Fibroblast of villous mesenchyme (primary cell): ENCODE measurements around the gene PTPRM. TPM values are rescaled to one million over a fixed set of nuclear protein-coding genes. Genes with fewer than 3 reads are reported as not detected.

Experiments
- DNase-seq: peaks from one replicate; pipeline ENCODE4 v3.0.0-alpha.2; 2010; ENCODE audit warnings: low read depth
- H3K4me3 ChIP-seq: 2 replicates; pipeline ENCODE4 v1.5.1; 2011; ENCODE audit warnings: low read depth, mild to moderate bottlenecking, low read length
- total RNA-seq: library from RNA; depleted of rRNA; stranded (reverse); fragments of >200 nt; gene quantifications from 2 replicates; pipeline ENCODE4 v1.2.3, GENCODE V29; 2012
- TF ChIP-seq, protein P1 (sequence below): IDR thresholded peaks from 2 replicates; pipeline ENCODE4 v1.5.1; 2012; ENCODE audit warnings: low read depth, mild to moderate bottlenecking, low read length; ENCODE audit not compliant: insufficient read depth

Gene PTPRM
- total RNA-seq, 1 donor = 56.1 TPM

DNA sequence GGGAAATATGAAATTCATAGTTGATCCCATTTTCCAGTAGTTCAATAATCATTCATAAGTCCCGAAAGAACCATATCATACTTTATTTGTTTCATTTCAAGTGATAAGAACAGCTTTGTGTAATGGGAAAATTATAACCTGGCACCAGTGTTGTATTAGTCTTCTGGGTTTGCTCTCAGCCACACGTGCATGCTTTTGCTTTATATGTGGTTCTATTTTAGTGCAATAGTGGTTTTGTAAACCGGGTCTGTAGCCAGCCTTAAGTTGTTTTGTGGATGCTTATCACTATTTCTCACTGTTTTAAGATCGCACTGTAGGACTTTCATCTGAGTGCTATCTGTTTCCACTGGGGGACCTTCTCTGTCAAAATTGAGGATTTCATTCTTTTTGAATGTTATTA is 203.8 kb downstream of the PTPRM start:
- H3K4me3 ChIP-seq = no peak overlapping the region
- TF ChIP-seq, protein P1, sequence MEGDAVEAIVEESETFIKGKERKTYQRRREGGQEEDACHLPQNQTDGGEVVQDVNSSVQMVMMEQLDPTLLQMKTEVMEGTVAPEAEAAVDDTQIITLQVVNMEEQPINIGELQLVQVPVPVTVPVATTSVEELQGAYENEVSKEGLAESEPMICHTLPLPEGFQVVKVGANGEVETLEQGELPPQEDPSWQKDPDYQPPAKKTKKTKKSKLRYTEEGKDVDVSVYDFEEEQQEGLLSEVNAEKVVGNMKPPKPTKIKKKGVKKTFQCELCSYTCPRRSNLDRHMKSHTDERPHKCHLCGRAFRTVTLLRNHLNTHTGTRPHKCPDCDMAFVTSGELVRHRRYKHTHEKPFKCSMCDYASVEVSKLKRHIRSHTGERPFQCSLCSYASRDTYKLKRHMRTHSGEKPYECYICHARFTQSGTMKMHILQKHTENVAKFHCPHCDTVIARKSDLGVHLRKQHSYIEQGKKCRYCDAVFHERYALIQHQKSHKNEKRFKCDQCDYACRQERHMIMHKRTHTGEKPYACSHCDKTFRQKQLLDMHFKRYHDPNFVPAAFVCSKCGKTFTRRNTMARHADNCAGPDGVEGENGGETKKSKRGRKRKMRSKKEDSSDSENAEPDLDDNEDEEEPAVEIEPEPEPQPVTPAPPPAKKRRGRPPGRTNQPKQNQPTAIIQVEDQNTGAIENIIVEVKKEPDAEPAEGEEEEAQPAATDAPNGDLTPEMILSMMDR = no peak
- DNase-seq = no peak

DNA sequence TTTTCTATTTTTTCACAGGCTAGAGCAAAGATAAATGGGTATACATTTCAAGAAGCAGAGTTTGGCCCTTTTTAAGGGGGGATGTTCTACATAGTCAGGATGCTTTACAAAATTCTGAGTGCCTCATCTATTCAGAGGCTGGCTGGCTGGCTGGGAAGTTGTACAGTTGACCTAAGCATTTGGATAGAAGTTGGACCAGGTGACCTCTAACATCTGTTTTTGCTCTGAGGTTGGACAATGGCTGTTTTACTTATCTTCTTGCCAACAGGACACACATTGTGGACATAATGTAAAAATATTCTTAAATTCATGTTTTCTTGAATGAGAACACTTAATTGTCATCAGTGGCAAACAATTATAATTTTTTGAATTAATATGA is 205.4 kb downstream of the PTPRM start:
- H3K4me3 ChIP-seq = no peak overlapping the region
- TF ChIP-seq, protein P1 = no peak
- no peak for DNase-seq

DNA sequence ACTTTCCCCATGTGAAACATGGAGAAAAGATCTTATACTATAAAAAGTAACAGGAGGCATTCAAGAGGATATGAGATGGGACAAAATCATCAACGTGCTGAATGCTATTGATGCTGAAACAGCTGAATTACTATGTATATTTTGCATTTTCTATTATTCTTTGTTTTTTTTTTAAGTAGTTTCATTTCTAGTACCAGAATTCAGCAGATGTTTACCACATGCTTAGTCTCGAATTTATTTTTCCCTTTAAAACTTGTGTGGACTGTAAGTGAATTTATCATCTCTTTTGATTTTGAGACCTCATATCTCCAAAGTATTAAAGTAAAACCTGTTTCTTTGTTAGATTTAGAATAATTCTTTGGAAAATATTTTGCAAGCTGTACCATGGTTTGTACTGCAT is 205.8 kb downstream of the PTPRM start:
- DNase-seq = no peak
- TF ChIP-seq, protein P1 = no peak
- H3K4me3 ChIP-seq = no peak overlapping the region

DNA sequence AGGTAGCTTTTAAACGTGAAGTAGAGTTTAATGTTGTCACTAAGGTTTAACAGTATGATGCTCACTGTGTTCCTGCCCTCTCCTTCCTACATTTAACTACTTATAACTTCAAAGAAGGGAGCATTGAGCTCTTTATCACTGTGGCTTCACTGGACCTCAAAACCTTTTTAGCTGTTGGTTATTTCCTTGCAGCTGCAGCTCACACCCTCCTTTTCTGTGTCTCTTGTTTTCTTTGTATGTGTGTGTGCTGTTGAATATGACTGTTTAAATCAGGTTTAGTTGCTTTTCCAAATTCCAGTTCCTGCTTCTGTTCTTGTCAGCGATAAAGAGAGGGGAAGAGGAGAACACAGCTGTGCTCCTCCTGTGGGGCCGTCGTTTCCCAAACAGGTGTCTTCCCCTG is 208.0 kb downstream of the PTPRM start:
- TF ChIP-seq, protein P1 = no peak
- H3K4me3 ChIP-seq = no peak overlapping the region

DNA sequence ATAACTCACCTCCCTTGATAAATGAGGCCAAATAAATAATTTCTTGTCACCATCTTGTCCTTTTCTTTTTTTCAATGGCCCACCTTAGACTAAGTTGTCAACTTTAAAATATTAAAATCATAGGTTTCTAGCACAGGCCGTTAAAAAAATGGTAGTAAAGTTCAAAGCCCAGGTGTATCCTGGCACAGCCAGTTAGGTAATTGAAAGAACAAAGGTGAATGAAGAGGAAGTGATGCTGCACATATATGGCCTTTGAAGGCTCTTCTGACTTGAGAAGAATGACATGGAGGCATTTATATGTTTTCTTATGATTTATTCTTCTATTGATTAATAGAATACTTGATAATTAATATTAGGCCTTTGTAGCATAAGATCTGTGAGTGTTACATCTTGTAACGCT is 208.7 kb downstream of the PTPRM start:
- no peak for DNase-seq
- TF ChIP-seq, protein P1 = no peak

More for the DNA sequence above, 208.0 kb downstream of the PTPRM start:
- DNase-seq = no peak

DNA sequence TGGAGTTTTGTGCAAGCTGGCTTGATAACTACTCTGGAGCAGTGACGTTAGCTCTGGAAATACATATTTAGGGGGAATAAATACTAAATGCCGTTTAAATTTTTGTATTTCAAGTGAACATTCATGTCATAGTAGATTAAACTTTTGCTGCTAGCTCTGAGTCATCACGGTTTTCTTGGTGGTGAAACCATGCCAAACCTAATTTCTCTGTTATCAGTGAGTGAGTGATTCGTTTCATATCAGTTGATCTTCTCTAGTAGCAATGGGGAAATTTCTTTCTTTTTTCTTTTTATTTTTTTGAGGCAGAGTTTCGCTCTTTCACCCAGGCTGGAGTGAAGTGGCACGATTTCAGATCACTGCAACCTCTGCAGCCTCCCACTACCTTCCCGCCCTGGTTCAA is 211.1 kb downstream of the PTPRM start:
- DNase-seq = no peak
- no peak overlapping the region for H3K4me3 ChIP-seq
- TF ChIP-seq, protein P1 = no peak

More for the DNA sequence above, 208.7 kb downstream of the PTPRM start:
- no peak overlapping the region for H3K4me3 ChIP-seq

DNA sequence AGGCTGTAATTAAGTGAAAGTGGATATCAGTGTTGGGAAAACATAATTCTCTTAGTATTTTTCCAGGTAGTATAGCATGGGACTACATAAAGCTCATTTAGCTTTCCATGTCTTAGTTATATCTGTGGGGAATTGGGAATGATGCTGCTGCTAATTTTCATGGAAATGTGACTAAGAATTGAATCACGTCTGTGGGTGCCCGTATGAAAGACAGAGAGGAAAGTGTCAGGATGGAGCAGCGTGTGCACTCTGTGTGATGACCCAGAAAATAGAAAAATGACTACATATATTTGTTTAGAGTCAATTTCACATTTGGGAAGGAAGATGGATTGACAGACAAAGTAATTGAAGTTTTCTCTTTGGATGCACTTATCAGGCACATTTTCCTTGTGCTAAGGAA is 212.1 kb downstream of the PTPRM start:
- TF ChIP-seq, protein P1 = no peak
- H3K4me3 ChIP-seq = no peak overlapping the region
- no peak for DNase-seq
